B cell (primary cell): Measurements from ENCODE around the gene DNASE1L2. TPM values are rescaled to one million over a fixed set of nuclear protein-coding genes. Genes with fewer than 3 reads are reported as not detected.
A peak's percentile ranks its signal among the peaks of the same experiment; 100 is the strongest.

Experiments used
- ATAC-seq: fragments of 200-7000 bp; cut with Tn5 transposase; one replicate; pipeline ENCODE4 v1.10.0; 2021; ENCODE audit warnings: low read depth, mild to moderate bottlenecking, moderate number of reproducible peaks, moderate library complexity
- CTCF ChIA-PET: fragments of 350-600 bp; sonication (Branson Sonifier 250); formaldehyde crosslinking; loops from one replicate; lab custom pipeline; 2021; ENCODE audit warnings: antibody characterized with exemption, inconsistent platforms; lab: Charles Lee
- POLR2A ChIA-PET: fragments of 350-600 bp; sonication (Branson Sonifier 250); formaldehyde crosslinking; loops from one replicate; lab custom pipeline; 2021; ENCODE audit warnings: antibody characterized with exemption; lab: Charles Lee
- DNase-seq: peaks from one replicate; pipeline ENCODE4 v3.0.0; 2013
- H2AFZ ChIP-seq: 2 replicates; pipeline ENCODE4 v1.6.1; 2012; ENCODE audit warnings: mild to moderate bottlenecking, low read depth, low read length; ENCODE audit not compliant: insufficient read depth, poor library complexity, severe bottlenecking
- H3K27ac ChIP-seq, 2 donors: 1 replicate in 1 of 2; 2 replicates in 1 of 2; pipeline ENCODE4 v1.5.1; 2012 to 2013; ENCODE audit warnings: low read length in 2 of 2, mild to moderate bottlenecking in 2 of 2, moderate library complexity in 1 of 2
- H3K27me3 ChIP-seq, 4 experiments: fragments of 200-600 bp in 1 of 4; sonication (generic) in 1 of 4; replicated peaks in 1 of 4; 1 replicate in 2 of 4; 2 replicates in 2 of 4; pipeline versions ENCODE4 v1.6.1 to v1.7.0; 2013 to 2016; ENCODE audit warnings: low read length in 3 of 4, mild to moderate bottlenecking in 2 of 4, mixed read lengths in 1 of 4, moderate library complexity in 1 of 4; ENCODE audit not compliant: insufficient read depth in 4 of 4, control insufficient read depth in 3 of 4; ENCODE audit errors: control extremely low read depth in 1 of 4
- H3K36me3 ChIP-seq, 2 experiments: replicated peaks in 1 of 2; 1 replicate in 1 of 2; 2 replicates in 1 of 2; pipeline versions ENCODE4 v1.6.1 to v1.7.1; 2013; ENCODE audit warnings: low read length in 1 of 2; ENCODE audit not compliant: insufficient read depth in 2 of 2, control insufficient read depth in 1 of 2; ENCODE audit errors: control extremely low read depth in 1 of 2, extremely low read depth in 1 of 2
- H3K4me1 ChIP-seq, 2 donors: fragments of 200-600 bp in 1 of 2; sonication (generic) in 1 of 2; 1 replicate in 1 of 2; 2 replicates in 1 of 2; pipeline versions ENCODE4 v1.5.1 to v1.6.1; 2013 to 2017; ENCODE audit warnings: low read length in 2 of 2; ENCODE audit not compliant: control insufficient read depth in 2 of 2, insufficient read depth in 2 of 2
- H3K4me2 ChIP-seq: replicated peaks from 2 replicates; pipeline ENCODE3; 2012; ENCODE audit warnings: mild to moderate bottlenecking, low read depth, low read length; ENCODE audit not compliant: poor library complexity, severe bottlenecking
- H3K4me3 ChIP-seq, 5 experiments: fragments of 200-600 bp in 1 of 5; sonication (generic) in 1 of 5; 1 replicate in 3 of 5; 2 replicates in 2 of 5; pipeline versions ENCODE4 v1.5.1 to v1.7.0; 2011 to 2016; ENCODE audit warnings: low read length in 4 of 5, mild to moderate bottlenecking in 4 of 5, low read depth in 2 of 5, control low read depth in 1 of 5, moderate library complexity in 1 of 5; ENCODE audit not compliant: insufficient read depth in 1 of 5; ENCODE audit errors: control extremely low read depth in 1 of 5, extremely low read depth in 1 of 5
- H3K79me2 ChIP-seq: fragments of 200-600 bp; sonication (generic); one replicate; pipeline ENCODE4 v1.6.0; 2016; ENCODE audit warnings: low read length; ENCODE audit not compliant: control insufficient read depth, insufficient read depth
- H3K9ac ChIP-seq: fragments of 200-600 bp; sonication (generic); 2 replicates; pipeline ENCODE4 v1.6.1; 2017; ENCODE audit warnings: mild to moderate bottlenecking, low read length, moderate library complexity
- H3K9me3 ChIP-seq, 3 donors: one replicate each; pipeline versions ENCODE4 v1.6.1 to v1.7.1; 2013; ENCODE audit warnings: low read length in 2 of 3; ENCODE audit not compliant: control insufficient read depth in 2 of 3, insufficient read depth in 1 of 3; ENCODE audit errors: control extremely low read depth in 1 of 3
- H4K20me1 ChIP-seq: 2 replicates; pipeline ENCODE4 v1.6.0; 2012; ENCODE audit warnings: mild to moderate bottlenecking, low read length; ENCODE audit not compliant: insufficient read depth, control insufficient read depth, poor library complexity, severe bottlenecking
- H3K27ac Mint-ChIP-seq: one replicate; pipeline ENCODE4 v1.8.0; 2021; ENCODE audit warnings: mixed read lengths
- H3K27me3 Mint-ChIP-seq: one replicate; pipeline ENCODE4 v1.8.0; 2021; ENCODE audit warnings: mixed read lengths
- H3K4me1 Mint-ChIP-seq: one replicate; pipeline ENCODE4 v1.8.0; 2021; ENCODE audit warnings: mixed read lengths
- H3K4me3 Mint-ChIP-seq: one replicate; pipeline ENCODE4 v1.8.0; 2021; ENCODE audit warnings: mixed read lengths
- H3K9me3 Mint-ChIP-seq: one replicate; pipeline ENCODE4 v1.8.0; 2022; ENCODE audit warnings: mixed read lengths; ENCODE audit not compliant: insufficient read depth
- CTCF ChIP-seq: fragments of 200-600 bp; IDR thresholded peaks from one replicate; pipeline ENCODE4 v1.8.0; 2022; ENCODE audit warnings: antibody characterized with exemption, mild to moderate bottlenecking
- EZH2 ChIP-seq: IDR thresholded peaks from 2 replicates; pipeline ENCODE4 v1.6.1; 2012; ENCODE audit warnings: borderline replicate concordance, low read depth, mild to moderate bottlenecking, moderate library complexity, low read length; ENCODE audit not compliant: insufficient read depth, poor library complexity, severe bottlenecking
- WGBS: methylation state at CpG from one replicate; pipeline ENCODE4 v1.1.5; 2013; ENCODE audit warnings: missing lambda C conversion rate; ENCODE audit not compliant: insufficient coverage; 5-methylcytosine and 5-hydroxymethylcytosine counted together
- intact Hi-C: fragments of 100-400 bp; cut with micrococcal nuclease; formaldehyde crosslinking; loops from one replicate; pipeline ENCODE4 v1.10.0; 2022
- polyA plus RNA-seq: library from polyadenylated mRNA; depleted of rRNA; stranded (reverse); fragments of >200 nt; gene quantifications from 2 replicates; pipeline ENCODE4 v1.2.3, GENCODE V29; 2012
- total RNA-seq, 2 donors: library from RNA; stranded (reverse); fragments of 120-200 nt in 1 of 2; gene quantifications; 1 replicate in 1 of 2; 2 replicates in 1 of 2; pipeline versions ENCODE4 v1.2.3 to v1.2.4, GENCODE V29; 2013 to 2022

Gene DNASE1L2
- total and polyA plus RNA-seq, 2 donors (not counting 1 experiment from before 2014, with no cell fraction given) = 1.1 to 1.6 TPM

- Mint-ChIP-seq H3K27ac (peak within 1 kb of the TSS; percentile 89), H3K4me1 (peaks cover 26% of the 10 kb centered on the region), H3K9me3 (no peaks in the 10 kb centered on the region), H3K4me3 (peak within 1 kb of the TSS; percentile 88), H3K27me3 (no peaks in the 10 kb centered on the region)
- H2AFZ ChIP-seq = peak within 1 kb of the TSS; percentile 87
- H3K4me2 ChIP-seq = peak within 1 kb of the TSS; percentile 78
- 4% methylated on average over 88 of the region's 88 CpGs for WGBS
- intact Hi-C loops = loop anchor here (1.0 to 10.0 kb wide), 8 partner anchors 17 to 256 kb away; partner anchors contain the start of genes ABCA3, E4F1, MLST8 and NHERF2
- peaks cover 23% of the 10 kb centered on the region for H3K79me2 ChIP-seq
- H4K20me1 ChIP-seq = peaks cover 5% of the 10 kb centered on the region
- no peak for TF ChIP-seq EZH2
- TF ChIP-seq CTCF = peak; percentile 58
- H3K9me3 ChIP-seq = no peaks in the 10 kb centered on the region
- peak; percentile 96 for ATAC-seq
- ChIA-PET CTCF (interaction anchor here (0.6 to 3.9 kb wide), 22 partner anchors 11 to 269 kb away, joined by 3 to 71 read pairs (median 4); partner anchors contain the start of genes ABCA3, AMDHD2, CASKIN1 and MLST8), POLR2A (interaction anchor here (0.5 to 2.5 kb wide), 11 partner anchors 15 to 919 kb away, joined by 3 to 13 read pairs (median 4); partner anchors contain the start of genes ATP6V0C, DNASE1L2, E4F1 and MLST8)
- H3K4me3 ChIP-seq = peak within 1 kb of the TSS; percentile 51 to 82 (median 68)
- H3K4me1 ChIP-seq = peaks cover 12 to 41% of the 10 kb centered on the region in 2 donors
- peak within 1 kb of the TSS; percentile 68 to 72 for H3K27ac ChIP-seq
- H3K36me3 ChIP-seq = peaks cover 0 to 24% of the 10 kb centered on the region in 2 experiments
- H3K27me3 ChIP-seq = no peaks in the 10 kb centered on the region
- H3K9ac ChIP-seq = peak within 1 kb of the TSS; percentile 76
- peak; percentile 92 for DNase-seq
These were observed 15.3 kb downstream of the DNASE1L2 start, which contains the start of gene ECI1 for GRCh38 chr16:2251296-2252111. TSS of gene ECI1 (minus strand) at chr16:2251587. CDS start at chr16:2251566, 21 bp downstream.
